Loucy (cell line): ENCODE data around the gene RFC4.

Source experiments
- H2AFZ ChIP-seq: fragments of 200-600 bp; sonication (generic); 2 replicates; pipeline ENCODE4 v1.6.0; 2016; ENCODE audit warnings: antibody characterized with exemption, mild to moderate bottlenecking, low read length, moderate library complexity
- H3F3A ChIP-seq: fragments of 200-600 bp; 2 replicates; pipeline ENCODE4 v1.6.0; 2016; ENCODE audit warnings: antibody characterized with exemption, low read depth, mild to moderate bottlenecking
- H3K27me3 ChIP-seq: fragments of 200-600 bp; sonication (generic); 2 replicates; pipeline ENCODE4 v1.6.1; 2014; ENCODE audit warnings: low read length, mild to moderate bottlenecking; ENCODE audit not compliant: insufficient read depth, poor library complexity, severe bottlenecking
- H3K36me3 ChIP-seq: fragments of 200-600 bp; sonication (generic); 2 replicates; pipeline ENCODE4 v1.6.1; 2016; ENCODE audit warnings: low read length; ENCODE audit not compliant: insufficient read depth
- H3K4me1 ChIP-seq: fragments of 200-600 bp; sonication (generic); 2 replicates; pipeline ENCODE4 v1.5.1; 2014; ENCODE audit warnings: low read length, mild to moderate bottlenecking; ENCODE audit not compliant: insufficient read depth, poor library complexity, severe bottlenecking
- H3K4me2 ChIP-seq: fragments of 200-600 bp; sonication (generic); 2 replicates; pipeline ENCODE4 v1.6.0; 2014; ENCODE audit warnings: antibody characterized with exemption, low read length, low read depth, mild to moderate bottlenecking; ENCODE audit not compliant: poor library complexity, severe bottlenecking
- H3K4me3 ChIP-seq: fragments of 200-600 bp; sonication (generic); 2 replicates; pipeline ENCODE4 v1.5.1; 2014; ENCODE audit warnings: low read length, mild to moderate bottlenecking, mixed read lengths; ENCODE audit not compliant: poor library complexity, severe bottlenecking
- H3K79me2 ChIP-seq: fragments of 200-600 bp; sonication (generic); 2 replicates; pipeline ENCODE4 v1.6.1; 2014; ENCODE audit warnings: low read length; ENCODE audit not compliant: insufficient read depth
- H3K9ac ChIP-seq: fragments of 200-600 bp; sonication (generic); 2 replicates; pipeline ENCODE4 v1.6.0; 2014; ENCODE audit warnings: mild to moderate bottlenecking, low read depth, low read length, moderate library complexity; ENCODE audit not compliant: poor library complexity, severe bottlenecking
- H3K9me2 ChIP-seq: fragments of 200-600 bp; sonication (generic); replicated peaks from 2 replicates; pipeline ENCODE4 v1.6.1; 2016; ENCODE audit warnings: low read depth, low read length, mixed read lengths
- H3K9me3 ChIP-seq: fragments of 200-600 bp; sonication (generic); 2 replicates; pipeline ENCODE4 v1.6.1; 2014; ENCODE audit warnings: mild to moderate bottlenecking, antibody characterized with exemption, low read length, low read depth; ENCODE audit not compliant: insufficient read depth
- H4K20me1 ChIP-seq: fragments of 200-600 bp; sonication (generic); 2 replicates; pipeline ENCODE4 v1.6.0; 2014; ENCODE audit warnings: antibody characterized with exemption, low read length, mild to moderate bottlenecking; ENCODE audit not compliant: insufficient read depth, poor library complexity, severe bottlenecking
- EZH2phosphoT487 ChIP-seq: fragments of 200-600 bp; IDR thresholded peaks from 2 replicates; pipeline ENCODE4 v1.6.1; 2018; ENCODE audit warnings: antibody characterized with exemption, mild to moderate bottlenecking, moderate library complexity, borderline replicate concordance
- TF ChIP-seq, protein P1 (sequence below): fragments of 200-600 bp; sonication (generic); conservative IDR thresholded peaks from 2 replicates; pipeline ENCODE4 v1.5.1; 2014; ENCODE audit warnings: mild to moderate bottlenecking, antibody characterized with exemption, low read length

The RFC4 gene

DNA sequence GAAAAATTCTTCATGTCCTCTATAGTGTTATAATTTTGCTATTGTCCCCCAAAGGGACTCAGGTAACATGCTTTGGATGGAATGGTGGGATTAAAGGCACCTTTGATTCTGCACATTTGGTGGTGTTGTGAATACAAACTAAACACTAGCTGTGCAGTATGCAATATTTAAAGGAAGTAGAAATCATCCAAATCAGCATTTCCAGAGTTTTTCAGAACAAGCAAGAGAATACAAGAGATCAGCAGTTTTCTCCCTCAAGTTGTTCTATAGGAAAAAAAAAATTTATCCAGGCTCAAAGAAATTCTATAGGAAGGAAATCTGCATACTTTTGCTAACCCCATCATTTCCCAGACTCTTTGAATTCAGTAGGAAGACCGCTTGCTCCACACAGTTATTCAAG, 26.0 kb upstream of the RFC4 start:
- H3K4me1 ChIP-seq, result peaks cover 6% of the 10 kb centered on the region
- H2AFZ ChIP-seq, result no peak overlapping the region
- no peaks in the 10 kb centered on the region for H3K9me3 ChIP-seq
- no peak overlapping the region for H3K4me2 ChIP-seq
- H3K36me3 ChIP-seq, result no peaks in the 10 kb centered on the region
- H3K27me3 ChIP-seq, result peaks cover 54% of the 10 kb centered on the region
- H3F3A ChIP-seq, result no peaks in the 10 kb centered on the region
- H3K4me3 ChIP-seq, result no peak overlapping the region
- no peaks in the 10 kb centered on the region for H3K79me2 ChIP-seq
- TF ChIP-seq, protein P1, sequence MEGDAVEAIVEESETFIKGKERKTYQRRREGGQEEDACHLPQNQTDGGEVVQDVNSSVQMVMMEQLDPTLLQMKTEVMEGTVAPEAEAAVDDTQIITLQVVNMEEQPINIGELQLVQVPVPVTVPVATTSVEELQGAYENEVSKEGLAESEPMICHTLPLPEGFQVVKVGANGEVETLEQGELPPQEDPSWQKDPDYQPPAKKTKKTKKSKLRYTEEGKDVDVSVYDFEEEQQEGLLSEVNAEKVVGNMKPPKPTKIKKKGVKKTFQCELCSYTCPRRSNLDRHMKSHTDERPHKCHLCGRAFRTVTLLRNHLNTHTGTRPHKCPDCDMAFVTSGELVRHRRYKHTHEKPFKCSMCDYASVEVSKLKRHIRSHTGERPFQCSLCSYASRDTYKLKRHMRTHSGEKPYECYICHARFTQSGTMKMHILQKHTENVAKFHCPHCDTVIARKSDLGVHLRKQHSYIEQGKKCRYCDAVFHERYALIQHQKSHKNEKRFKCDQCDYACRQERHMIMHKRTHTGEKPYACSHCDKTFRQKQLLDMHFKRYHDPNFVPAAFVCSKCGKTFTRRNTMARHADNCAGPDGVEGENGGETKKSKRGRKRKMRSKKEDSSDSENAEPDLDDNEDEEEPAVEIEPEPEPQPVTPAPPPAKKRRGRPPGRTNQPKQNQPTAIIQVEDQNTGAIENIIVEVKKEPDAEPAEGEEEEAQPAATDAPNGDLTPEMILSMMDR, result no peak
- no peak for TF ChIP-seq EZH2phosphoT487
- no peaks in the 10 kb centered on the region for H4K20me1 ChIP-seq
- no peak overlapping the region for H3K9ac ChIP-seq
- H3K9me2 ChIP-seq, result no peaks in the 10 kb centered on the region

DNA sequence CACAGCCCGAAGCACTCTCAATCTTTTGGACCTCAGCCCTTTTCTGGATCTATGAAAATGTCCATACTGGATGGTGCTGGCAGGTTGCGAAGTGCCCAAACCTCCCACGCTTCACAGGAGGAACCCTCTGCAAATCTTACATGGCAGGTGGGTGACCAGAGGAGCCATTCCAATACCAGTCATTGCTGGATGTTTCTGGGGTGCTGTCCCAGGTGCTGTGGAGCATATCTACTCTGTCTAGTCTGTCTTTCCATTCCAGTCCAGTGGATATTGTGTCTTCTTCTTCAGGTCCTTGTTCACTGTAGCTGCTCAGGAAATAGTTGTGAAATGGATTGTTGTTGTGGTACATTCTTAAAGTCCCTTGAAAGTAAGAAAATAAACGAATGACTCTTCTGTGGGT, 25.5 kb upstream of the RFC4 start:
- TF ChIP-seq, protein P1, result no peak
- TF ChIP-seq EZH2phosphoT487, result no peak
- Histone ChIP-seq H3K4me2 (no peak overlapping the region), H4K20me1 (no peaks in the 10 kb centered on the region), H3K79me2 (no peaks in the 10 kb centered on the region), H2AFZ (no peak overlapping the region), H3K9me2 (no peaks in the 10 kb centered on the region), H3K27me3 (peaks cover 57% of the 10 kb centered on the region), H3K36me3 (no peaks in the 10 kb centered on the region), H3K9me3 (no peaks in the 10 kb centered on the region), H3K4me1 (peaks cover 9% of the 10 kb centered on the region), H3K4me3 (no peak overlapping the region), H3K9ac (no peak overlapping the region), H3F3A (no peaks in the 10 kb centered on the region)

DNA sequence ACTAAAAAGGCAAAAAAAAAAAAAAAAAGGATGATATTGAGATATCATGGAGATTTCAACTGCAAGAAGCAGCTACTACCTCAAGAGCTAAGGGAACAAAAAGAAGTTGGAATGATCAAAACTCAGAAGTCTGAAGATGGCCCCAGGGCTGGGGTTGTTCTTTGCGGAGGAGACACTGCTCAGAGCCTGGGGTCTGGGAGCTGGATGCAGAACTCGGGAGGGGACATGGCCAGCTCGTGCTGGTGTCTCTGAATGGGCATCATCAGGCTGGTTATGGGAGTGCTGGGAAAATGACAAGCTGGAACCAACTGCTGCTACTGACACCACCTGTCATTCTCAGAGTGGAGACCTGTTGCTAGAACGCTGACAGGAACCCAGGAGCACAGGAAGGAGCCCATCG, 22.1 kb upstream of the RFC4 start:
- no peak overlapping the region for H3K9ac ChIP-seq
- peaks cover 13% of the 10 kb centered on the region for H3K4me1 ChIP-seq
- H3K27me3 ChIP-seq, result peaks cover 71% of the 10 kb centered on the region
- no peaks in the 10 kb centered on the region for H3F3A ChIP-seq
- no peak overlapping the region for H2AFZ ChIP-seq
- TF ChIP-seq, protein P1, result no peak
- no peak for TF ChIP-seq EZH2phosphoT487
- H3K4me2 ChIP-seq, result no peak overlapping the region
- no peak overlapping the region for H3K4me3 ChIP-seq
- H3K36me3 ChIP-seq, result no peaks in the 10 kb centered on the region
- H3K79me2 ChIP-seq, result no peaks in the 10 kb centered on the region
- H4K20me1 ChIP-seq, result no peaks in the 10 kb centered on the region
- no peaks in the 10 kb centered on the region for H3K9me3 ChIP-seq
- no peaks in the 10 kb centered on the region for H3K9me2 ChIP-seq
